ENCODE data around the gene ABI3. TPM values are rescaled to one million over a fixed set of nuclear protein-coding genes. Genes with fewer than 3 reads are reported as not detected.

Gene ABI3
- total RNA-seq (10 to 100 TPM in 2 of 5 donors, 1 to 10 TPM in 3; 1.3 to 72.4 (median 3.1) TPM), polyA plus RNA-seq (1 to 10 TPM; 4.1 to 9.9 (median 9.5) TPM)
- long read RNA-seq, donor 1, partial matches to known transcripts: 0 of 2 reads
- long read RNA-seq, donor 1, other reads (novel, unspliced or antisense): 0 of 2 reads
- long read RNA-seq, donor 2, partial matches to known transcripts: 0 of 2 reads
- long read RNA-seq, donor 2, other reads (novel, unspliced or antisense): 0 of 2 reads
- long read RNA-seq, donor 3: 0 reads
- long read RNA-seq, donor 4: 0 reads
- long read RNA-seq, donor 5, partial matches to known transcripts: 0 of 3 reads
- long read RNA-seq, donor 5, other reads (novel, unspliced or antisense): 0 of 3 reads
- long read RNA-seq, donor 6, partial matches to known transcripts: 0 of 5 reads
- long read RNA-seq, donor 6, other reads (novel, unspliced or antisense): 0 of 5 reads
- long read RNA-seq, donor 7: 0 reads
- long read RNA-seq, donor 8: 0 reads
- long read RNA-seq, donor 9: 0 reads
- long read RNA-seq, donor 10, partial matches to known transcripts: 0 of 4 reads
- long read RNA-seq, donor 10, other reads (novel, unspliced or antisense): 0 of 4 reads

- intact Hi-C loops (cut with DNase I; ENCODE audit: low total_unique reads): no loop called here
- H3K27ac ChIP-seq: peak within 1 kb of the TSS; percentile 31 to 86 (median 70)
- no peaks in the 10 kb centered on the region for H3K36me3 ChIP-seq
- DNase-seq: peak; percentile 37 to 72
- 33 to 43% (median 35%) methylated on average over 21 to 22 of the region's 22 CpGs for WGBS, 5 donors
- H3K27me3 ChIP-seq: peaks cover 0 to 30% (median 13%) of the 10 kb centered on the region in 3 donors
- H3K4me1 ChIP-seq: peaks cover 10 to 32% (median 21%) of the 10 kb centered on the region in 4 donors
- no peaks in the 10 kb centered on the region for H3K9me3 ChIP-seq
- TF ChIP-seq CTCF (IDR thresholded peaks at IDR 0.05): no peak
- TF ChIP-seq EP300 (IDR thresholded peaks at IDR 0.05): no peak
- peak in 1 of 4 donors; percentile 33 for TF ChIP-seq POLR2A (IDR thresholded peaks at IDR 0.05)
- TF ChIP-seq POLR2AphosphoS5 (IDR thresholded peaks at IDR 0.05): peak in 2 of 3 donors; percentile 70 to 73
- H3K4me3 ChIP-seq: peak within 1 kb of the TSS; percentile 34 to 45 (median 43)
Measured at GRCh38 chr17:49210158-49211029, at the start of gene ABI3, which contains the start of gene GNGT2. Gene ABI3 (plus strand): TSS chr17:49210707. CDS start chr17:49210725, 18 bp downstream. Gene GNGT2 (minus strand): TSS chr17:49210574. CDS start chr17:49207422, 3,152 bp downstream.

- Histone ChIP-seq H3K27ac (no peak overlapping the region), H3K27me3 (peaks cover 0 to 61% (median 0%) of the 10 kb centered on the region in 3 donors), H3K4me1 (no peaks in the 10 kb centered on the region), H3K4me3 (no peak overlapping the region), H3K9me3 (no peaks in the 10 kb centered on the region), H3K36me3 (no peaks in the 10 kb centered on the region)
- TF ChIP-seq POLR2AphosphoS5 (IDR thresholded peaks at IDR 0.05) (no peak), POLR2A (IDR thresholded peaks at IDR 0.05) (no peak), EP300 (IDR thresholded peaks at IDR 0.05) (no peak), CTCF (IDR thresholded peaks at IDR 0.05) (no peak)
- no peak for DNase-seq
- WGBS, 5 donors: 72 to 87% (median 78%) methylated on average over 4 of the region's 4 CpGs
- intact Hi-C loops (cut with DNase I; ENCODE audit: low total_unique reads): loop anchor here (10.0 kb wide), 1 partner anchor 62 kb away; no protein-coding TSS in a partner anchor
Measured at GRCh38 chr17:49162866-49163265, 47.6 kb upstream of the ABI3 start.

- TF ChIP-seq EP300 (IDR thresholded peaks at IDR 0.05): no peak
- no peak for TF ChIP-seq POLR2A (IDR thresholded peaks at IDR 0.05)
- no peak for TF ChIP-seq POLR2AphosphoS5 (IDR thresholded peaks at IDR 0.05)
- TF ChIP-seq CTCF (IDR thresholded peaks at IDR 0.05): no peak
- Histone ChIP-seq H3K27me3 (peaks cover 0 to 63% (median 0%) of the 10 kb centered on the region in 3 donors), H3K27ac (no peak overlapping the region), H3K4me1 (no peaks in the 10 kb centered on the region), H3K9me3 (peaks cover 0 to 2% (median 0%) of the 10 kb centered on the region in 4 donors), H3K36me3 (no peaks in the 10 kb centered on the region), H3K4me3 (no peak overlapping the region)
- intact Hi-C loops (cut with DNase I; ENCODE audit: low total_unique reads): loop anchor here (10.0 kb wide), 1 partner anchor 60 kb away; no protein-coding TSS in a partner anchor
- 85 to 95% (median 91%) methylated on average over 2 of the region's 2 CpGs for WGBS, 5 donors
- DNase-seq: no peak
Measured at GRCh38 chr17:49165143-49165542, 45.4 kb upstream of the ABI3 start.

Data from stomach (tissue), 19 donors.